Retinal pigment epithelial cell (primary cell): ENCODE data around the gene TAGLN3.

Experiments
- DNase-seq: peaks from one replicate; pipeline ENCODE4 v3.0.0-alpha.2; 2010; ENCODE audit warnings: low read depth
- H3K4me3 ChIP-seq: 2 replicates; pipeline ENCODE4 v1.5.1; 2011; ENCODE audit warnings: mild to moderate bottlenecking, low read length, control low read depth, moderate library complexity
- TF ChIP-seq, protein P1 (sequence below): conservative IDR thresholded peaks from 2 replicates; pipeline ENCODE4 v1.5.1; 2011; ENCODE audit warnings: low read depth, low read length, control low read depth, inconsistent platforms

The TAGLN3 gene

GRCh38 chr3:111986800-111987199 is 11.9 kb upstream of the TAGLN3 start:
- no peak for DNase-seq
- no peak overlapping the region for H3K4me3 ChIP-seq
- TF ChIP-seq, protein P1, sequence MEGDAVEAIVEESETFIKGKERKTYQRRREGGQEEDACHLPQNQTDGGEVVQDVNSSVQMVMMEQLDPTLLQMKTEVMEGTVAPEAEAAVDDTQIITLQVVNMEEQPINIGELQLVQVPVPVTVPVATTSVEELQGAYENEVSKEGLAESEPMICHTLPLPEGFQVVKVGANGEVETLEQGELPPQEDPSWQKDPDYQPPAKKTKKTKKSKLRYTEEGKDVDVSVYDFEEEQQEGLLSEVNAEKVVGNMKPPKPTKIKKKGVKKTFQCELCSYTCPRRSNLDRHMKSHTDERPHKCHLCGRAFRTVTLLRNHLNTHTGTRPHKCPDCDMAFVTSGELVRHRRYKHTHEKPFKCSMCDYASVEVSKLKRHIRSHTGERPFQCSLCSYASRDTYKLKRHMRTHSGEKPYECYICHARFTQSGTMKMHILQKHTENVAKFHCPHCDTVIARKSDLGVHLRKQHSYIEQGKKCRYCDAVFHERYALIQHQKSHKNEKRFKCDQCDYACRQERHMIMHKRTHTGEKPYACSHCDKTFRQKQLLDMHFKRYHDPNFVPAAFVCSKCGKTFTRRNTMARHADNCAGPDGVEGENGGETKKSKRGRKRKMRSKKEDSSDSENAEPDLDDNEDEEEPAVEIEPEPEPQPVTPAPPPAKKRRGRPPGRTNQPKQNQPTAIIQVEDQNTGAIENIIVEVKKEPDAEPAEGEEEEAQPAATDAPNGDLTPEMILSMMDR, result no peak

- no peak for DNase-seq
- TF ChIP-seq, protein P1, result peak; percentile 77
- H3K4me3 ChIP-seq, result no peak overlapping the region
Observed at GRCh38 chr3:111989061-111989678, 9.6 kb upstream of the TAGLN3 start.

- no peak for DNase-seq
- TF ChIP-seq, protein P1, result no peak
Observed at GRCh38 chr3:111993038-111993437, 5.7 kb upstream of the TAGLN3 start.

DNA sequence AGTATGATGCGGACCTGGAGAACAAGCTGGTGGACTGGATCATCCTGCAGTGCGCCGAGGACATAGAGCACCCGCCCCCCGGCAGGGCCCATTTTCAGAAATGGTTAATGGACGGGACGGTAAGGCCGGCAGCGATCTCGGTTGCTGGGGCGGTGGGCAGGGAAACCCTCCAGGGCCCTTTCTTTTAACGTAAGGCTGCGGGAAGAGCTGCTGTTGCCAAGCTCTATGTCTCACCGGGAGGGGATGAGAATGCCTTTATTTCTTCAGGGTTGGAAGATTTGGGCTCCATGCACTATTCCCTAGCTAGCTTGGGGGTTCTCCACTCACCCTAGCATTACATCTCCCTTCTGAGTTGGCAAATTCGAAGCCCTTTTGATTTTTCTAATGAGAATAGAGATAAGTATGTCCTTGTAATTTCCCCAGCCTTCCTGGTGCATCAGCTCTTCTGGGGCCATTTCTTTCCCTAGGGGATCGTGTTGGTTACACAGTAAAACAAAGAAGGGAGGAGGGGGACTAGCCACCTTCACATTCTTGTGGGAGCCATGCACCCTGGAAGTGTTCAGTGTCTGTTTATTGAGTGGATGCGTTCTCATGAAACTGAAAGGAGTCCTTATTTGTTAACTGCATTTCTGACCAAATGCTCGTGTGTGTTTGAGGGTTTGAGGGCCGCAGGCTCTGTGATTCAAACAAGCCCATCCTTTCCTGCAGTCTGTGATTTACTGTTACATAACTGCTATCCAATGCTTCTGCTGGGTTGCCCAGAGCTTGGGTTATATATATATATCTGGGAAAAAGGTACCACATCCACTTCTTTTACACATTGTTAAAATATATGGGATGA is 982 bp downstream of the TAGLN3 start:
- DNase-seq, result no peak
- H3K4me3 ChIP-seq, result peak overlapping the region; percentile 55
- TF ChIP-seq, protein P1, result no peak

More at GRCh38 chr3:111993038-111993437, 5.7 kb upstream of the TAGLN3 start:
- H3K4me3 ChIP-seq, result no peak overlapping the region

GRCh38 chr3:112000367-112000771 is 1.6 kb downstream of the TAGLN3 start:
- no peak overlapping the region for H3K4me3 ChIP-seq
- TF ChIP-seq, protein P1, result no peak
- DNase-seq, result no peak

DNA sequence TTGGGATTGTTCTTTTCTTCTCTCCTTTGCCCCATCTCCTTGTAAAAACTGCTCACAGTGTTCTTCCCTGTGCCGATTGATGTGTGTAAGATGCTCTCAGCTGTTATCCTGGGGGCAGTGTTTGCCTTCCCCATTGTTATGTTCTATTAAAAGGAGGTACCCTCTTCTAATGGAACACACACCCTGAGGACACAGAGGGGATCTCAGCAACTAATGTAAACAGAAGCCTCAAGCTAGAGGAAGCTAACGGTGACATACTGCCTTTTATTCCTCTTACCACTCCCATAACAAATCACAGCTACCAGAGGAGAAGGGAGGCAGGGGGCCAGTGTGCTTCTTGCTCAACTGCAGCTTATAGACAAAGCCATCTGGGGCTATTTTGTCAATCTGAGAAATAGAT is 2.2 kb downstream of the TAGLN3 start:
- TF ChIP-seq, protein P1, result no peak
- no peak for DNase-seq
- H3K4me3 ChIP-seq, result no peak overlapping the region

GRCh38 chr3:112001526-112001925 is 2.8 kb downstream of the TAGLN3 start:
- no peak for DNase-seq
- TF ChIP-seq, protein P1, result no peak
- H3K4me3 ChIP-seq, result no peak overlapping the region
